Urinary bladder (tissue), 4 donors: ENCODE results near the gene CHRM2. TPM values are rescaled to one million over a fixed set of nuclear protein-coding genes. Genes with fewer than 3 reads are reported as not detected.

Experiments
- DNase-seq: peaks from one replicate; pipeline ENCODE4 v3.0.0-alpha.2; 2015; ENCODE audit errors: extremely low spot score
- H3K27ac ChIP-seq: one replicate; pipeline ENCODE4 v1.5.1; 2013; ENCODE audit warnings: low read depth, mild to moderate bottlenecking, moderate library complexity
- H3K36me3 ChIP-seq: one replicate; pipeline ENCODE4 v1.6.1; 2013; ENCODE audit warnings: mild to moderate bottlenecking, moderate library complexity; ENCODE audit not compliant: insufficient read depth
- H3K4me1 ChIP-seq: one replicate; pipeline ENCODE4 v1.6.1; 2013; ENCODE audit warnings: mild to moderate bottlenecking, moderate library complexity; ENCODE audit not compliant: insufficient read depth
- H3K4me3 ChIP-seq: one replicate; pipeline ENCODE4 v1.5.1; 2013; ENCODE audit warnings: low read depth, low read length
- WGBS: extraction: QIAGEN DNeasy Blood & Tissue Kit; methylation state at CpG from one replicate; pipeline ENCODE4 v1.1.7; 2013; 5-methylcytosine and 5-hydroxymethylcytosine counted together
- polyA plus RNA-seq: library from polyadenylated mRNA; stranded (reverse); fragments of 200-250 nt; gene quantifications from one replicate; pipeline ENCODE4 v1.2.3, GENCODE V29; 2013
- total RNA-seq: library from RNA; depleted of rRNA; stranded (reverse); fragments of >200 nt; gene quantifications from one replicate; pipeline ENCODE4 v1.2.3, GENCODE V29; 2014
- donor health status: healthy with polysubstance abuse.
- donor health status: healthy.

Gene CHRM2
- total and polyA plus RNA-seq, 2 donors: 19.8 to 24.1 TPM

DNA sequence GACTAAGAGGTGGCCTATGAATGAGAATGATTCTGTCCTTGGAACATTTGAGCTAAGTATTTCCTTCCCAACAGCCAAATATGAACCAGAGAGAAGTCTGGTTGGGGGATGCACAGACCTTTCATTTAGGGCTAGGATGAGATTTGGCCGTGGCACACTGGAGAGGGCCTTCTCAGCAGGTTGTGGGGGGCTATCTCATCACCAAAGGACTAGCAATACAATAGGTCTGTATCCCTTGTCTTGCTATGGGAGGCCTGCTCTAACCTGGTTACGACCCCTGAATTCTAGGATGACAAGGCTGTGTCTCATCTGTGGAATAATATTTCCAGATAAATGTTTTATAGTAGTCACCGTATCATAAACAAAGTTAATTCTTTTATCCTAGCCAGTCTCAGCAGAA lies 133.0 kb downstream of the CHRM2 start:
- WGBS: 50% methylated on average over 3 of the region's 3 CpGs

DNA sequence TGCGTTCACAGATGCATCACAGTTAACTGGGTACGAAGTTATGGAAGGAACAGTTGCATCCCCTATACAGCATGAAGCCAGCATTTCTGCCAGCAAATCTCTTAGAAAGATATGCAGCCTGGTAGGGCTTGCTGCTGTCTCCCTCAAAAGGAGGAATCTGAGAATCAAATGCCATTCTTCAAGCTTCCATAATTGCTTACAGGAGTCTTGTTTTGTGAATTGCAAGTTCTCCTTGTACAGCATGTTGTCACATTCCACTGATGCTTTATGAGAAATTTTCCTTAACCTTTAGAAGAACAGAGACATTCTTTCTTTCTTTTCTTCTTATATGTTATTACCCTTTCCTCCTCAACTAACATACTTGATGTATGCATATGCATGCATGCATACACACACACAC lies 134.6 kb downstream of the CHRM2 start:
- 62% methylated on average over 2 of the region's 2 CpGs for WGBS
- Histone ChIP-seq H3K27ac (no peak overlapping the region), H3K4me3 (no peak overlapping the region), H3K36me3 (no peaks in the 10 kb centered on the region), H3K4me1 (no peaks in the 10 kb centered on the region)
- DNase-seq: no peak

More for the DNA sequence above, 133.0 kb downstream of the CHRM2 start:
- H3K4me3 ChIP-seq: no peak overlapping the region
- DNase-seq: no peak
- no peaks in the 10 kb centered on the region for H3K36me3 ChIP-seq
- no peak overlapping the region for H3K27ac ChIP-seq
- H3K4me1 ChIP-seq: no peaks in the 10 kb centered on the region

DNA sequence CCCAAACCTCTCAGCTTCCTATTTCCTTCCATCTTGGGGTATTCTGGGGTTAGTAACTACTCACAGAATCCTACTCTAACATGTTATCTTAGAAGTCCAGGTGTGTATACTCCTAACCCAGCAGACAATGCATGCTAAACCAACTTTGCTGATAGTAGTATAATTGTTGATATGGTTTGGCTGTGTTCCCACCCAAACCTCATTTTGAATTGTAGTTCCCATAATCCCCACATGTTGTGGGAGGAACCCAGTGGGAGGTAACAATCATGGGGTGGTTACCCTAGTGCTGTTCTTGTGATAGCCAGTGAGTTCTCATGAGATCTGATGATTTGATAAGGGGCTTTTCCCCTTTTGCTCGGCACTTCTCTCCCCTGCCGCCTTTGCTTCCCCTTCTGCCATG lies 135.1 kb downstream of the CHRM2 start:
- WGBS: 90% methylated on average over 2 of the region's 2 CpGs
- Histone ChIP-seq H3K4me1 (no peaks in the 10 kb centered on the region), H3K27ac (no peak overlapping the region), H3K36me3 (no peaks in the 10 kb centered on the region), H3K4me3 (no peak overlapping the region)
- no peak for DNase-seq

DNA sequence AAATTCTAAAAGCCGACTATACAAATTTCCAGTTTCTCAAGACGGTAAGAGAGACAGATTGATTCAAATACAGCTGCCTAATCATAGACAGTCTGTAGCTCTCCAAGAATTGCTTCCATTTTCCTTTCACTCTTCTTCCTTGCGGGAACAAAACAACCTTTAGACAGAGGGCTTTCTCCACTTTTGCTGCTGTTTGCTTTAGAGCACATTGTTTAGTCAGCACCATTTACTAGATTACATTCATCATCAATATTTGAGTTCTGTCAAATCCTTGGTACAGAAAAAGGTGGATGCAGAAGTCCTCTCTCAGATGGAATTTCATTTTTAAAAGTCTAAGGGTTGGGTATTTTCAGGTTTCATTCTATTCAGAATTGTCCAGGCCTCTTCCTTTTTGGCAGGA lies 137.4 kb downstream of the CHRM2 start:
- Histone ChIP-seq H3K4me3 (no peak overlapping the region), H3K4me1 (no peaks in the 10 kb centered on the region), H3K36me3 (no peaks in the 10 kb centered on the region), H3K27ac (no peak overlapping the region)
- 86% methylated on average over 3 of the region's 3 CpGs for WGBS
- DNase-seq: no peak

DNA sequence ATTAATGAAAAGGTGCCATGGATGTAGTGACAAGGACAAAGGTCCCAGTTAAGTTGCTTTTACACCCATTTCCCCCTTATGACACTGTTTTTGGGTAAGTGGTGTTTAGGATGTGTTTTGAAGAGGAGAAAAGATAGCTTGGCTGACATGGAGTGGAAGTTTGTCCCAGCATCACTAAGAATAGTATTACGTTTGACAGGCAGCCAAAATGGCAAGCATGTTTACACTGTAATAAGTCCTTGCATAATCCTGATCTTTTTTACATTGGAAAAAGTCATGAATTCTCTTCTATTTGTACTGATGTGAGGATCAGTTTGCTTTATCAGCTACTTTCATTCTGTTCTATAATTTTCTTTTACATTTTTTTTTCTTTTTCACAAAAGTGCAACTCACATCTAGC lies 137.8 kb downstream of the CHRM2 start:
- Histone ChIP-seq H3K36me3 (no peaks in the 10 kb centered on the region), H3K27ac (no peak overlapping the region), H3K4me1 (no peaks in the 10 kb centered on the region), H3K4me3 (no peak overlapping the region)
- DNase-seq: no peak
- 12% methylated on average over 1 of the region's 1 CpG for WGBS

DNA sequence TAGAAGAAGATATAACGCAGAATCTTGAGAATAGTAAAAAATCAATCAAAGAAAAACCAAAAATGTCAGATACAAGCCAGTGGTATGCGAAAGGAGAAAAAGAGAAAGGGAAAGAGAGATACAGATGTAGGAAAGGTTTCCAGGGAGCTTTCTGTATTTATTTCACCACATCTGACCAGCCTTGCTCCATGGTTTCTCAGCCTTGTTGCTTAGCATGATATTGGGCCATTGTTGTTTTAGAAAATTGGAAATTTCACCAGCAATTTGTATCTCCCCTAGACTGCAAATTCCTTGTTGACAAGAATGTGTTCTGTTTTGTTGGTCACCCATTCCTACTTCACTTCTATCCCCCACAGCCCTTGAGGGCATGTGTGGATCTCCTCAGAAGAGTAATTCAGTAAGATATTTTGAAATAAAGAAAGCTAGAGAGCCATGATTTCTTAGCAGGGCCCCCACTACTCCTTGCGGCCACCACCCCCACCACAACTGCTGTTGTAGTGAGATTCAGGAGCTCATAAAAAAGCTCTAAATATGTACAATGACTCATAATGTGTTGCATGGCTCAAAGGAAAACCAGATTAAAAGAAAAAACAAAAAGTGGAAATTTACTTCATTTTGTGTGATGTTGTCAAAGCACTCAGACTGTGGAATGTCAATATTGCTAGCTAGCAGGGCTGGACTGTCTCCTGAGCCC lies 138.7 kb downstream of the CHRM2 start:
- no peak overlapping the region for H3K4me3 ChIP-seq
- no peaks in the 10 kb centered on the region for H3K36me3 ChIP-seq
- WGBS: 48% methylated on average over 3 of the region's 3 CpGs
- no peak overlapping the region for H3K27ac ChIP-seq
- DNase-seq: no peak
- H3K4me1 ChIP-seq: no peaks in the 10 kb centered on the region

DNA sequence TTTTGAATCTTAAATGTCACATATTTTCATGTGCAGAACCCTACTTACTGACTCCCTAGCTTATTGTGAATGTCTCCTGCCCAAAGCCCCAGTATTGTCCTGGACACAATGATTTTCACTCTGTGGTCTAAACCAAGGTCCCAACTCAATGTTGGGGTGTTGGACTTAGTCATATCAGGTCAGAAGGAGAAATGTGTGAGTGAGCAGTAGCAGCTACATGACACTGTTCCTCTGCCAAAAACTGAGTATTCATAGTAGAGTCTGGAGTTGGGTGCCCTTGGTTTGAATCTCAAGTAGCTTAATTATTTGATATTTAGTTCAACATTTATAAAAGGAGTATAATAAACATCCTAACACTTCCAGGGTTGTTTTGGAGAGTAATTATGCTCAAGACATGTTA lies 141.0 kb downstream of the CHRM2 start:
- Histone ChIP-seq H3K27ac (no peak overlapping the region), H3K36me3 (no peaks in the 10 kb centered on the region), H3K4me1 (no peaks in the 10 kb centered on the region), H3K4me3 (no peak overlapping the region)
- no peak for DNase-seq

DNA sequence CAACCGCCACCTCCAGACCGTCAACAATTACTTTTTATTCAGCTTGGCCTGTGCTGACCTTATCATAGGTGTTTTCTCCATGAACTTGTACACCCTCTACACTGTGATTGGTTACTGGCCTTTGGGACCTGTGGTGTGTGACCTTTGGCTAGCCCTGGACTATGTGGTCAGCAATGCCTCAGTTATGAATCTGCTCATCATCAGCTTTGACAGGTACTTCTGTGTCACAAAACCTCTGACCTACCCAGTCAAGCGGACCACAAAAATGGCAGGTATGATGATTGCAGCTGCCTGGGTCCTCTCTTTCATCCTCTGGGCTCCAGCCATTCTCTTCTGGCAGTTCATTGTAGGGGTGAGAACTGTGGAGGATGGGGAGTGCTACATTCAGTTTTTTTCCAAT lies 146.6 kb downstream of the CHRM2 start:
- Histone ChIP-seq H3K4me3 (no peak overlapping the region), H3K36me3 (no peaks in the 10 kb centered on the region), H3K27ac (no peak overlapping the region), H3K4me1 (no peaks in the 10 kb centered on the region)
- WGBS: 96% methylated on average over 3 of the region's 3 CpGs
- no peak for DNase-seq

DNA sequence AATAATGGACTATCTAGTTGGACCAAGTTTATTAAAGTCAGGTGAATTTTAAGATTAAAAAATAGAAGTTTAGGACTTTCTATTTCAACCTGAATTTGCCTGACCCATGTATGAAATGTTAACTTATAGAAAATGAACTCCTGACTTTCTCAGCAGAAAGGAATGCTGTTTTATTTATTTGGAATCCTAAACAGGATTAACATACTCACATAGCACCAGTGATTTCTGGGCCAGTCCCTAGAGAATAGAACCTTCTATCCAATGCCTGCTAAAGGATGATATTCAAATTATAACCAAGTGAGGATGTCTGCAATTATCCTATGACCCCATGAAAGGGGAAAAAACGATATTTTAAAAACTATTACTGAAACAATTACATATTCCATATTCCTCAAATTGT lies 148.8 kb downstream of the CHRM2 start:
- WGBS: 63% methylated on average over 1 of the region's 1 CpG
- DNase-seq: no peak

DNA sequence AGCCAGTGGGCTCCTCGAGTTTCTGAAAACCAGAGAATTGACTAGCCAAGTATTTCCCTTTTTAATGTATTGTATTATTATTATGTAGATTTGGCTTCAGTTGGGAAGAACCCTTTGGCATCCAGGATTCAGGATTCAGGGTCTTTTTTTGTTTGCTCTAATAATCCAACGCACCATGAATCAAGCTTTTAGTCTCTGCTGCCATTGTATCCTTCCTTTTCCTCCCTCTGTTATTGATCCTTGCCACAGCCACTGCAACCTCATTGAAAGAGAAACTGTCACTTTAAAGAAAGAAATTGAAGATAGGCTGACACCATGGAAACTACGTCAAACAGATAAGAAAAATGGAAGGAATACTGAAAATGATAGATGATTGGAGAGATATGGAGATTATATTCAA lies 150.0 kb downstream of the CHRM2 start:
- Histone ChIP-seq H3K36me3 (no peaks in the 10 kb centered on the region), H3K4me1 (no peaks in the 10 kb centered on the region), H3K27ac (no peak overlapping the region), H3K4me3 (no peak overlapping the region)
- WGBS: 82% methylated on average over 3 of the region's 3 CpGs
- DNase-seq: no peak

More for the DNA sequence above, 148.8 kb downstream of the CHRM2 start:
- Histone ChIP-seq H3K4me1 (no peaks in the 10 kb centered on the region), H3K4me3 (no peak overlapping the region), H3K36me3 (no peaks in the 10 kb centered on the region), H3K27ac (no peak overlapping the region)

DNA sequence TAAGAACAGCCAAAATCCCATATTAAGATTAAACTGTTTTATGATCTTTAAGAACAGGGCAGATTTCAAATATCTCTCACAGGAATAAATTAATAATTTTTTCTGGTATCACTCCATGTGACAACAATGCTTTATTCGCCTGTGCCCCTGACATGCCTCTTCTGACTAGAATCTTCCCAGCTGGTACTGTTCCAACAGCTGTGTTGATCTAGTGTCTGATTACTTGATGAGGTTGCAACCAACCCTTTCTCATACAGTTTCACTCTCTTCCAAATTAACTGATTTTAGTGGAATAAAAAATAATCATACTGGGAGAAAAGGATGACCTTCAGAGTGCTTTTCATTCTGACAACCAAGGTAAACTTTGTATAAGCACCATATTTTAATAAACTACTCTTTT lies 151.9 kb downstream of the CHRM2 start:
- 81% methylated on average over 1 of the region's 1 CpG for WGBS
- DNase-seq: no peak

DNA sequence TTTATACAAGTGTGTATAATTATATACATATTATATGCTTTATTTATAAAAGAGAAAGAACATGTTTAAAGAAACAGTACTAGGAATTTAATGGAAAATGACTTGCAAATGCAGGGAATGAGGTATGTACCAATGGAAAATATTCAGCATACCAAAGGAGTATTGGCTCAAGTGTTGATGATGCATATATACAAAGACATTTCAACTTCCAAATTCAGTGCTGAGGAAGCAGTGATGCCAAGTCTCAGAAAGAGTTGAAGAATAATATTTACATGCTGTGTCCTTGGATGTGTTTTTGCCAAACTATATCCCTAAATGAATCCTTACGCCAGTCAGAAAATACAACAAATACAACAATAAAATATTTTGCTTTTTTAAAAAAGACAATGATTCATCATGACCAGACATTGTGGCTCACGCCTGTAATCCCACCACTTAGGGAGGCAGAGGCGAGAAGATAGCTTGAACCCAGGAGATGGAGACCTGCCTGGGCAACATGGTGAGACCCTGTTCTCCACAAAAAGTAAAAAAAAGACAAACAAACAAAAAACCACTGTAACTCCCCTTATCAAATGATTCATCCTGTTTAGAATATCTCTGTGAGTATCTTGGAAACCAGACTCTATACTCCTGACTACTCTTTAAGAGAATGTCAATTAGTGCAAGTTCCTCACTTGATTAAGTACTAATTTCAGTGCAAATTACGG lies 157.2 kb downstream of the CHRM2 start:
- Histone ChIP-seq H3K27ac (no peak overlapping the region), H3K36me3 (no peaks in the 10 kb centered on the region), H3K4me1 (no peaks in the 10 kb centered on the region), H3K4me3 (no peak overlapping the region)
- 55% methylated on average over 4 of the region's 4 CpGs for WGBS
- DNase-seq: no peak

More for the DNA sequence above, 151.9 kb downstream of the CHRM2 start:
- Histone ChIP-seq H3K4me1 (no peaks in the 10 kb centered on the region), H3K4me3 (no peak overlapping the region), H3K36me3 (no peaks in the 10 kb centered on the region), H3K27ac (no peak overlapping the region)

DNA sequence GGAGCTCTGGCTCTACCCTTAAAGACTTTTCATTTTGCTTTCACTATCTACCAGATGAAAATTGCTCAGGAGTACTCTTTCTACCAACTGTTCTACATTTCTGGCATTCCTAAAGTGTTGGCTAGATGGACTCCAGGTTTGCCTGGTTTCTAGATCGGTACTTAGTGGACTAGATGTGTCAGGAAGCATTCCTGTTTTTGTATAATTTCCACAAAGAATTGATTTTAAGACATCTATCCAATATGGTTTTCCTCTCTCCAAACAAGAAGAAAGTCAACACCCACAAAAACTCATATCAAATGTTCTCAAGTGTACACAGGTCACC lies 157.7 kb downstream of the CHRM2 start:
- WGBS: 42% methylated on average over 1 of the region's 1 CpG
- H3K4me3 ChIP-seq: no peak overlapping the region
- no peaks in the 10 kb centered on the region for H3K36me3 ChIP-seq
- H3K27ac ChIP-seq: no peak overlapping the region
- no peaks in the 10 kb centered on the region for H3K4me1 ChIP-seq
- no peak for DNase-seq

DNA sequence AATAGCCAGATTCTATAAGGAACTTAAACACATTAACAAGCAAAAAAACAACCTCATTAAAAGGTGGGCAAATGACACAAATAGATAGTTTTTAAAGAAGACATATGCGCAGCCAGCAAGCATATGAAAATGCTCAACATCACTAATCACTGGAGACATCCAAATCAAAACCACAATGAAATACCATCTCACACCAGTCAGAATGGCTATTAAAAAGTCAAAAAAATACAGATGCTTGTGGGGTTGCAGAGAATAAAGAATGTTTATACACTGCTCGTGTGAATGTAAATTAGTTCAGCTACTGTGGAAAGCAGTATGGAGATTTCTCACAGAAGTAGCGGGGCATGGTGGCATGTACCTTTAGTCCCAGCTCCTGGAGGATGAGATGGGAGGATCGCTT lies 164.0 kb downstream of the CHRM2 start:
- H3K27ac ChIP-seq: no peak overlapping the region
- H3K36me3 ChIP-seq: no peaks in the 10 kb centered on the region
- H3K4me3 ChIP-seq: no peak overlapping the region
- DNase-seq: no peak
- no peaks in the 10 kb centered on the region for H3K4me1 ChIP-seq
- WGBS: 85% methylated on average over 4 of the region's 4 CpGs
